HG03066 (cell line): ENCODE measurements around the gene ACO2.

Experiments used
- ATAC-seq: cut with Tn5 transposase; IDR thresholded peaks from one replicate; pipeline ENCODE4 v1.9.1; 2021; ENCODE audit warnings: low read depth; ENCODE audit not compliant: unreplicated experiment

Gene ACO2

GRCh38 chr22:41487037-41487935, 18.4 kb downstream of the ACO2 start:
- no peak for ATAC-seq

- ATAC-seq, result no peak
Observed at GRCh38 chr22:41488076-41488475, 19.2 kb downstream of the ACO2 start.

- ATAC-seq, result no peak
Observed at GRCh38 chr22:41488596-41489385, 19.9 kb downstream of the ACO2 start.

- ATAC-seq, result no peak
Observed at GRCh38 chr22:41491374-41492100, 22.6 kb downstream of the ACO2 start.

GRCh38 chr22:41498303-41498835, 29.5 kb downstream of the ACO2 start:
- no peak for ATAC-seq

- no peak for ATAC-seq
Observed at GRCh38 chr22:41499624-41500280, 30.8 kb downstream of the ACO2 start.

GRCh38 chr22:41500303-41500702, 31.4 kb downstream of the ACO2 start:
- no peak for ATAC-seq

- no peak for ATAC-seq
Observed at GRCh38 chr22:41501209-41501608, 32.3 kb downstream of the ACO2 start.

GRCh38 chr22:41504397-41504796, 35.5 kb downstream of the ACO2 start:
- ATAC-seq, result no peak

GRCh38 chr22:41504816-41505215, 35.9 kb downstream of the ACO2 start:
- no peak for ATAC-seq

GRCh38 chr22:41505511-41506220, 36.7 kb downstream of the ACO2 start:
- no peak for ATAC-seq

- ATAC-seq, result no peak
Observed at GRCh38 chr22:41507330-41508063, 38.6 kb downstream of the ACO2 start.

- no peak for ATAC-seq
Observed at GRCh38 chr22:41508770-41509170, 39.9 kb downstream of the ACO2 start.

GRCh38 chr22:41511521-41511968, 42.6 kb downstream of the ACO2 start:
- ATAC-seq, result no peak

- ATAC-seq, result no peak
Observed at GRCh38 chr22:41512421-41513194, 43.7 kb downstream of the ACO2 start.

GRCh38 chr22:41513391-41513790, 44.5 kb downstream of the ACO2 start:
- ATAC-seq, result no peak

- ATAC-seq, result no peak
Observed at GRCh38 chr22:41516462-41516861, 47.5 kb downstream of the ACO2 start.
